Psoas muscle (tissue), 8 donors: Measurements from ENCODE around the gene TRRAP. TPM values are rescaled to one million over a fixed set of nuclear protein-coding genes. Genes with fewer than 3 reads are reported as not detected.
A peak's percentile ranks its signal among the peaks of the same experiment; 100 is the strongest.

Experiments used
- ATAC-seq, 4 donors: fragments of 200-7000 bp; cut with Tn5 transposase; one replicate each; pipeline ENCODE4 v1.9.1; 2020; ENCODE audit warnings: moderate library complexity in 3 of 4, mild to moderate bottlenecking in 2 of 4
- DNase-seq, 2 donors: peaks; one replicate each; pipeline ENCODE4 v3.0.0-alpha.2; 2020
- H3K27ac ChIP-seq: fragments of 200-600 bp; one replicate; pipeline ENCODE4 v1.8.0; 2022
- H3K27me3 ChIP-seq, 3 donors: fragments of 200-600 bp in 1 of 3; one replicate each; pipeline versions ENCODE4 v1.6.1 to v1.8.0; 2013 to 2022; ENCODE audit warnings: low read length in 2 of 3, mild to moderate bottlenecking in 2 of 3, moderate library complexity in 1 of 3; ENCODE audit not compliant: insufficient read depth in 3 of 3
- H3K36me3 ChIP-seq, 2 donors: fragments of 200-600 bp in 1 of 2; one replicate each; pipeline versions ENCODE4 v1.6.1 to v1.8.0; 2013 to 2022; ENCODE audit warnings: low read depth in 1 of 2, mild to moderate bottlenecking in 1 of 2, moderate library complexity in 1 of 2; ENCODE audit not compliant: insufficient read depth in 1 of 2
- H3K4me1 ChIP-seq: fragments of 200-600 bp; one replicate; pipeline ENCODE4 v1.8.0; 2022
- H3K4me3 ChIP-seq: fragments of 200-600 bp; one replicate; pipeline ENCODE4 v1.8.0; 2022; ENCODE audit warnings: mild to moderate bottlenecking
- H3K9me3 ChIP-seq: fragments of 200-600 bp; one replicate; pipeline ENCODE4 v1.8.0; 2022
- CTCF ChIP-seq: fragments of 200-600 bp; IDR thresholded peaks from one replicate; pipeline ENCODE4 v1.8.0; 2022; ENCODE audit warnings: antibody characterized with exemption
- WGBS, 3 donors: extraction: QIAGEN DNeasy Blood & Tissue Kit; methylation state at CpG; one replicate each; pipeline versions ENCODE4 v1.1.6 to v1.1.7; 2013; 5-methylcytosine and 5-hydroxymethylcytosine counted together
- intact Hi-C, 2 donors: fragments of 100-400 bp; cut with DNase I; formaldehyde crosslinking; loops; one replicate each; pipeline versions ENCODE4 v1.11.0 to v1.14.2; 2022
- polyA plus RNA-seq, 3 donors: library from polyadenylated mRNA; stranded (reverse); fragments of 200-250 nt; gene quantifications; one replicate each; pipeline ENCODE4 v1.2.3, GENCODE V29; 2013
- total RNA-seq, 4 donors: library from RNA; stranded (reverse); fragmentation: NEBNext Ultra II Directional in 2 of 4; extraction: Animal tissue kit (Norgen Biotek cat#: 25700) in 2 of 4; gene quantifications; one replicate each; pipeline versions ENCODE4 v1.2.1 to v1.2.4, GENCODE V29; 2021 to 2023
- donor health status: healthy with polysubstance abuse.
- donor health status: DM: no; HTN: no; CAD: no; lungs with moderate emphysema.
- donor health status: Bipolar disorder and iron deficiency.
- donor health status: healthy.
- donor health status: DM: yes; HTN: yes; CAD: no.
- donor health status: DM: no; HTN: no; CAD: no.
- donor health status: DM: no; HTN: no; CAD: no.
- donor health status: DM: yes; HTN: yes; CAD: no.

TRRAP gene
- total and polyA plus RNA-seq, 7 donors, result 3.8 to 21.3 (median 13.3) TPM

GRCh38 chr7:98881561-98882315 is 3.4 kb downstream of the TRRAP start:
- ATAC-seq, result no peak
- Histone ChIP-seq H3K36me3 (peaks cover 5 to 56% of the 10 kb centered on the region in 2 donors), H3K4me3 (no peak overlapping the region), H3K27ac (no peak overlapping the region), H3K9me3 (no peaks in the 10 kb centered on the region), H3K4me1 (peaks cover 10% of the 10 kb centered on the region), H3K27me3 (no peaks in the 10 kb centered on the region)
- 81 to 88% (median 82%) methylated on average over 9 of the region's 9 CpGs for WGBS, 3 donors
- intact Hi-C loops, result no loop called here
- no peak for TF ChIP-seq CTCF
- DNase-seq, result no peak

- Histone ChIP-seq H3K4me1 (peaks cover 10% of the 10 kb centered on the region), H3K27me3 (no peaks in the 10 kb centered on the region), H3K4me3 (no peak overlapping the region), H3K36me3 (peaks cover 5 to 81% of the 10 kb centered on the region in 2 donors), H3K9me3 (no peaks in the 10 kb centered on the region), H3K27ac (no peak overlapping the region)
- ATAC-seq, result no peak
- intact Hi-C loops, result no loop called here
- no peak for TF ChIP-seq CTCF
- DNase-seq, result no peak
- 81 to 92% (median 86%) methylated on average over 4 of the region's 4 CpGs for WGBS, 3 donors
These were observed 6.1 kb downstream of the TRRAP start for GRCh38 chr7:98884416-98884815.

GRCh38 chr7:98887038-98887437 is 8.7 kb downstream of the TRRAP start:
- Histone ChIP-seq H3K36me3 (peaks cover 9 to 94% of the 10 kb centered on the region in 2 donors), H3K27me3 (no peaks in the 10 kb centered on the region), H3K4me1 (no peaks in the 10 kb centered on the region), H3K9me3 (no peaks in the 10 kb centered on the region), H3K27ac (no peak overlapping the region), H3K4me3 (no peak overlapping the region)
- TF ChIP-seq CTCF, result no peak
- DNase-seq (no peak), ATAC-seq (no peak)
- intact Hi-C loops, result no loop called here

GRCh38 chr7:98892609-98893008 is 14.3 kb downstream of the TRRAP start:
- intact Hi-C loops, result no loop called here
- DNase-seq (no peak), ATAC-seq (no peak)
- Histone ChIP-seq H3K36me3 (peaks cover 13 to 97% of the 10 kb centered on the region in 2 donors), H3K4me1 (no peaks in the 10 kb centered on the region), H3K9me3 (no peaks in the 10 kb centered on the region), H3K27me3 (no peaks in the 10 kb centered on the region), H3K4me3 (no peak overlapping the region), H3K27ac (no peak overlapping the region)
- 97 to 98% (median 98%) methylated on average over 7 of the region's 7 CpGs for WGBS, 3 donors
- no peak for TF ChIP-seq CTCF

GRCh38 chr7:98899816-98900215 is 21.5 kb downstream of the TRRAP start:
- intact Hi-C loops, result no loop called here
- Histone ChIP-seq H3K4me1 (peaks cover 5% of the 10 kb centered on the region), H3K9me3 (no peaks in the 10 kb centered on the region), H3K27ac (peak overlapping the region; percentile 30), H3K36me3 (peaks cover 8 to 100% of the 10 kb centered on the region in 2 donors), H3K27me3 (no peaks in the 10 kb centered on the region), H3K4me3 (no peak overlapping the region)
- ATAC-seq (peak in 3 of 4 donors; percentile 50 to 62 (median 57)), DNase-seq (no peak)
- 64 to 81% (median 66%) methylated on average over 7 of the region's 7 CpGs for WGBS, 3 donors
- no peak for TF ChIP-seq CTCF
